Raji (cell line): ENCODE results near the gene CHCHD4.
A peak's percentile ranks its signal among the peaks of the same experiment; 100 is the strongest.

Experiments
- POLR2A ChIP-seq: IDR thresholded peaks from 2 replicates; pipeline ENCODE4 v1.6.1; 2011; ENCODE audit warnings: low read depth, low read length, control low read depth; ENCODE audit not compliant: insufficient read depth

Gene CHCHD4

GRCh38 chr3:14124615-14125192 lies at the start of gene CHCHD4, which contains the start of gene TMEM43:
TSS of gene CHCHD4 (minus strand) at chr3:14124870. CDS start at chr3:14124676, 194 bp downstream.
TSS of gene TMEM43 (plus strand) at chr3:14125052. CDS start at chr3:14125194, 142 bp downstream.
- TF ChIP-seq POLR2A = peak; percentile 76

- TF ChIP-seq POLR2A = no peak
Measured at GRCh38 chr3:14172496-14172895, 47.8 kb upstream of the CHCHD4 start.

GRCh38 chr3:14170531-14171159 lies 46.0 kb upstream of the CHCHD4 start:
- no peak for TF ChIP-seq POLR2A

- no peak for TF ChIP-seq POLR2A
Measured at GRCh38 chr3:14169871-14170270, 45.2 kb upstream of the CHCHD4 start.

- no peak for TF ChIP-seq POLR2A
Measured at GRCh38 chr3:14169435-14169834, 44.8 kb upstream of the CHCHD4 start.

GRCh38 chr3:14166877-14167603 lies 42.4 kb upstream of the CHCHD4 start:
- TF ChIP-seq POLR2A = no peak

- no peak for TF ChIP-seq POLR2A
Measured at GRCh38 chr3:14162178-14162577, 37.5 kb upstream of the CHCHD4 start.

GRCh38 chr3:14161282-14161681 lies 36.6 kb upstream of the CHCHD4 start:
- no peak for TF ChIP-seq POLR2A

GRCh38 chr3:14159426-14159825 lies 34.8 kb upstream of the CHCHD4 start:
- no peak for TF ChIP-seq POLR2A

- no peak for TF ChIP-seq POLR2A
Measured at GRCh38 chr3:14158370-14158769, 33.7 kb upstream of the CHCHD4 start.

- no peak for TF ChIP-seq POLR2A
Measured at GRCh38 chr3:14157951-14158350, 33.3 kb upstream of the CHCHD4 start.

GRCh38 chr3:14156843-14157561 lies 32.3 kb upstream of the CHCHD4 start:
- no peak for TF ChIP-seq POLR2A

- TF ChIP-seq POLR2A = no peak
Measured at GRCh38 chr3:14156201-14156600, 31.5 kb upstream of the CHCHD4 start.

GRCh38 chr3:14154895-14155440 lies 30.3 kb upstream of the CHCHD4 start:
- TF ChIP-seq POLR2A = no peak

- no peak for TF ChIP-seq POLR2A
Measured at GRCh38 chr3:14154276-14154675, 29.6 kb upstream of the CHCHD4 start.
